ENCODE data around the gene ZSCAN10. TPM values are rescaled to one million over a fixed set of nuclear protein-coding genes. Genes with fewer than 3 reads are reported as not detected.

The ZSCAN10 gene
- polyA plus RNA-seq, 1 donor from 2014 or later = 0.10 TPM

- H3K9ac ChIP-seq (ENCODE audit: low read length) = no peak overlapping the region
- H3K4me3 ChIP-seq (ENCODE audit: low read length) = no peak overlapping the region
- no peak overlapping the region for H2AFZ ChIP-seq (ENCODE audit: low read depth, low read length)
- TF ChIP-seq EZH2 (IDR thresholded peaks at IDR 0.05; ENCODE audit: borderline replicate concordance, insufficient read depth, low read length, poor library complexity, severe bottlenecking) (no peak), CTCF (IDR thresholded peaks at IDR 0.05; ENCODE audit: poor library complexity, severe bottlenecking) (peak; percentile 39)
- H3K9me3 ChIP-seq (ENCODE audit: low read length) = no peaks in the 10 kb centered on the region
- no peaks in the 10 kb centered on the region for H4K20me1 ChIP-seq (ENCODE audit: insufficient read depth)
- no peak overlapping the region for H3K27ac ChIP-seq (ENCODE audit: low read length)
- no peaks in the 10 kb centered on the region for H3F3A ChIP-seq (ENCODE audit: insufficient read depth, low read length, poor library complexity, severe bottlenecking)
- H3K79me2 ChIP-seq (replicated peaks; ENCODE audit: insufficient read depth, low read length) = no peaks in the 10 kb centered on the region
- H3K27me3 ChIP-seq (ENCODE audit: insufficient read depth, low read depth, low read length) = peaks cover 32% of the 10 kb centered on the region
- no peak overlapping the region for H3K4me2 ChIP-seq (ENCODE audit: low read length)
- H3K36me3 ChIP-seq (ENCODE audit: insufficient read depth, low read length) = no peaks in the 10 kb centered on the region
- H3K9me2 ChIP-seq (ENCODE audit: insufficient read depth, low read length) = no peaks in the 10 kb centered on the region
These were observed 2.1 kb upstream of the ZSCAN10 start for GRCh38 chr16:3101018-3101840.

- H3K27me3 ChIP-seq (ENCODE audit: insufficient read depth, low read depth, low read length) = peaks cover 32% of the 10 kb centered on the region
- no peaks in the 10 kb centered on the region for H3K9me3 ChIP-seq (ENCODE audit: low read length)
- H2AFZ ChIP-seq (ENCODE audit: low read depth, low read length) = no peak overlapping the region
- TF ChIP-seq SMC3 (conservative IDR thresholded peaks at IDR 0.05; ENCODE audit: poor library complexity) = no peak
- TF ChIP-seq CTCF (IDR thresholded peaks at IDR 0.05; ENCODE audit: poor library complexity, severe bottlenecking) = no peak
- no peak for TF ChIP-seq EZH2 (IDR thresholded peaks at IDR 0.05; ENCODE audit: borderline replicate concordance, insufficient read depth, low read length, poor library complexity, severe bottlenecking)
- no peak for TF ChIP-seq RAD21 (conservative IDR thresholded peaks at IDR 0.05)
- no peak for TF ChIP-seq EP300 (conservative IDR thresholded peaks at IDR 0.05; ENCODE audit: poor library complexity, severe bottlenecking)
- no peak for TF ChIP-seq MXI1 (conservative IDR thresholded peaks at IDR 0.05; ENCODE audit: poor library complexity, severe bottlenecking)
- H3K27ac ChIP-seq (ENCODE audit: low read length) = no peak overlapping the region
- no peak overlapping the region for H3K4me3 ChIP-seq (ENCODE audit: low read length)
- no peaks in the 10 kb centered on the region for H3K36me3 ChIP-seq (ENCODE audit: insufficient read depth, low read length)
- no peak overlapping the region for H3K4me2 ChIP-seq (ENCODE audit: low read length)
- no peaks in the 10 kb centered on the region for H4K20me1 ChIP-seq (ENCODE audit: insufficient read depth)
- no peak overlapping the region for H3K9ac ChIP-seq (ENCODE audit: low read length)
- no peaks in the 10 kb centered on the region for H3K79me2 ChIP-seq (replicated peaks; ENCODE audit: insufficient read depth, low read length)
- no peaks in the 10 kb centered on the region for H3K9me2 ChIP-seq (ENCODE audit: insufficient read depth, low read length)
- no peaks in the 10 kb centered on the region for H3F3A ChIP-seq (ENCODE audit: insufficient read depth, low read length, poor library complexity, severe bottlenecking)
These were observed 822 bp upstream of the ZSCAN10 start for GRCh38 chr16:3099732-3100499.

GRCh38 chr16:3099395-3099731 lies 269 bp upstream of the ZSCAN10 start:
- no peaks in the 10 kb centered on the region for H3K9me3 ChIP-seq (ENCODE audit: low read length)
- H3K4me3 ChIP-seq (ENCODE audit: low read length) = no peak overlapping the region
- H3K4me2 ChIP-seq (ENCODE audit: low read length) = no peak overlapping the region
- H3K27me3 ChIP-seq (ENCODE audit: insufficient read depth, low read depth, low read length) = peaks cover 32% of the 10 kb centered on the region
- TF ChIP-seq POLR2AphosphoS5 (IDR thresholded peaks at IDR 0.05) (no peak), MXI1 (conservative IDR thresholded peaks at IDR 0.05; ENCODE audit: poor library complexity, severe bottlenecking) (no peak), TAF1 (IDR thresholded peaks at IDR 0.05; ENCODE audit: low read depth) (no peak), EP300 (conservative IDR thresholded peaks at IDR 0.05; ENCODE audit: poor library complexity, severe bottlenecking) (no peak), CTCF (IDR thresholded peaks at IDR 0.05; ENCODE audit: poor library complexity, severe bottlenecking) (no peak), REST (IDR thresholded peaks at IDR 0.05; ENCODE audit: borderline replicate concordance) (no peak), EZH2 (IDR thresholded peaks at IDR 0.05; ENCODE audit: borderline replicate concordance, insufficient read depth, low read length, poor library complexity, severe bottlenecking) (no peak)
- no peaks in the 10 kb centered on the region for H3F3A ChIP-seq (ENCODE audit: insufficient read depth, low read length, poor library complexity, severe bottlenecking)
- H4K20me1 ChIP-seq (ENCODE audit: insufficient read depth) = no peaks in the 10 kb centered on the region
- no peak overlapping the region for H3K9ac ChIP-seq (ENCODE audit: low read length)
- no peaks in the 10 kb centered on the region for H3K36me3 ChIP-seq (ENCODE audit: insufficient read depth, low read length)
- no peak overlapping the region for H3K27ac ChIP-seq (ENCODE audit: low read length)
- H2AFZ ChIP-seq (ENCODE audit: low read depth, low read length) = no peak overlapping the region
- no peaks in the 10 kb centered on the region for H3K9me2 ChIP-seq (ENCODE audit: insufficient read depth, low read length)
- no peaks in the 10 kb centered on the region for H3K79me2 ChIP-seq (replicated peaks; ENCODE audit: insufficient read depth, low read length)

Measured in neural cell (in vitro differentiated cells).